ENCODE results near the gene IRGQ. TPM values are rescaled to one million over a fixed set of nuclear protein-coding genes. Genes with fewer than 3 reads are reported as not detected.
A peak's percentile ranks its signal among the peaks of the same experiment; 100 is the strongest.

IRGQ gene
- total RNA-seq, 1 donor from 2014 or later, result 19.5 TPM

GRCh38 chr19:43586346-43586745 lies 9.6 kb downstream of the IRGQ start:
- peaks cover 3% of the 10 kb centered on the region for H3K36me3 ChIP-seq (ENCODE audit: control insufficient read depth, insufficient read depth, low read length)
- no peaks in the 10 kb centered on the region for H3K27me3 ChIP-seq (ENCODE audit: control insufficient read depth, insufficient read depth, low read length)
- DNase-seq (ENCODE audit: low read depth) (no peak), FAIRE-seq (peak; percentile 64)
- H3K4me3 ChIP-seq (ENCODE audit: low read depth, low read length), result no peak overlapping the region
- TF ChIP-seq CTCF (IDR thresholded peaks at IDR 0.05; ENCODE audit: insufficient read depth, low read length, severe bottlenecking), result no peak

GRCh38 chr19:43584484-43584883 lies 11.4 kb downstream of the IRGQ start:
- no peaks in the 10 kb centered on the region for H3K27me3 ChIP-seq (ENCODE audit: control insufficient read depth, insufficient read depth, low read length)
- no peaks in the 10 kb centered on the region for H3K36me3 ChIP-seq (ENCODE audit: control insufficient read depth, insufficient read depth, low read length)
- DNase-seq (ENCODE audit: low read depth) (no peak), FAIRE-seq (no peak)
- no peak for TF ChIP-seq CTCF (IDR thresholded peaks at IDR 0.05; ENCODE audit: insufficient read depth, low read length, severe bottlenecking)
- H3K4me3 ChIP-seq (ENCODE audit: low read depth, low read length), result no peak overlapping the region

GRCh38 chr19:43582495-43582894 lies 13.4 kb downstream of the IRGQ start:
- Histone ChIP-seq H3K4me3 (ENCODE audit: low read depth, low read length) (no peak overlapping the region), H3K27me3 (ENCODE audit: control insufficient read depth, insufficient read depth, low read length) (no peaks in the 10 kb centered on the region), H3K36me3 (ENCODE audit: control insufficient read depth, insufficient read depth, low read length) (no peaks in the 10 kb centered on the region)
- no peak for FAIRE-seq
- no peak for DNase-seq (ENCODE audit: low read depth)
- no peak for TF ChIP-seq CTCF (IDR thresholded peaks at IDR 0.05; ENCODE audit: insufficient read depth, low read length, severe bottlenecking)

GRCh38 chr19:43581467-43581866 lies 14.5 kb downstream of the IRGQ start:
- Histone ChIP-seq H3K27me3 (ENCODE audit: control insufficient read depth, insufficient read depth, low read length) (no peaks in the 10 kb centered on the region), H3K4me3 (ENCODE audit: low read depth, low read length) (no peak overlapping the region), H3K36me3 (ENCODE audit: control insufficient read depth, insufficient read depth, low read length) (no peaks in the 10 kb centered on the region)
- no peak for FAIRE-seq
- DNase-seq (ENCODE audit: low read depth), result no peak
- no peak for TF ChIP-seq CTCF (IDR thresholded peaks at IDR 0.05; ENCODE audit: insufficient read depth, low read length, severe bottlenecking)

GRCh38 chr19:43578787-43579186 lies 17.1 kb downstream of the IRGQ start:
- FAIRE-seq (no peak), DNase-seq (ENCODE audit: low read depth) (no peak)
- H3K27me3 ChIP-seq (ENCODE audit: control insufficient read depth, insufficient read depth, low read length), result no peaks in the 10 kb centered on the region
- H3K36me3 ChIP-seq (ENCODE audit: control insufficient read depth, insufficient read depth, low read length), result peaks cover 1% of the 10 kb centered on the region
- no peak overlapping the region for H3K4me3 ChIP-seq (ENCODE audit: low read depth, low read length)
- no peak for TF ChIP-seq CTCF (IDR thresholded peaks at IDR 0.05; ENCODE audit: insufficient read depth, low read length, severe bottlenecking)
